GM13976 (cell line): ENCODE measurements around the gene SNORC.
A peak's percentile ranks its signal among the peaks of the same experiment; 100 is the strongest.

Experiments used
- DNase-seq: peaks from one replicate; pipeline ENCODE4 v3.0.0; 2012; ENCODE audit warnings: low spot score
- CTCF ChIP-seq: IDR thresholded peaks from 2 replicates; pipeline ENCODE4 v1.5.1; 2012; ENCODE audit warnings: borderline replicate concordance, mild to moderate bottlenecking; ENCODE audit not compliant: insufficient read depth; ENCODE audit errors: extremely low read depth, missing control alignments, control extremely low read depth
- in situ Hi-C: fragments of 300-500 bp; cut with MboI; formaldehyde crosslinking; loops from one replicate; pipeline ENCODE4 v1.12.0; 2022; ENCODE audit warnings: low sequenced_read_pairs, mixed read lengths, inconsistent platforms; ENCODE audit not compliant: unreplicated experiment

Gene SNORC

GRCh38 chr2:232871835-232872736, 2.0 kb downstream of the SNORC start:
- peak; percentile 24 for DNase-seq
- in situ Hi-C loops: no loop called here
- no peak for TF ChIP-seq CTCF

GRCh38 chr2:232872826-232873225, 2.8 kb downstream of the SNORC start:
- in situ Hi-C loops: no loop called here
- no peak for TF ChIP-seq CTCF
- DNase-seq: no peak

- no peak for DNase-seq
- in situ Hi-C loops: no loop called here
- no peak for TF ChIP-seq CTCF
Measured at GRCh38 chr2:232873292-232873908, 3.3 kb downstream of the SNORC start.

- no peak for DNase-seq
- no peak for TF ChIP-seq CTCF
- in situ Hi-C loops: no loop called here
Measured at GRCh38 chr2:232873909-232874641, 4.0 kb downstream of the SNORC start.

GRCh38 chr2:232874677-232875223, 4.7 kb downstream of the SNORC start:
- no peak for DNase-seq
- in situ Hi-C loops: no loop called here
- TF ChIP-seq CTCF: no peak
